Measurements from ENCODE around the gene ZNF654.

DNA sequence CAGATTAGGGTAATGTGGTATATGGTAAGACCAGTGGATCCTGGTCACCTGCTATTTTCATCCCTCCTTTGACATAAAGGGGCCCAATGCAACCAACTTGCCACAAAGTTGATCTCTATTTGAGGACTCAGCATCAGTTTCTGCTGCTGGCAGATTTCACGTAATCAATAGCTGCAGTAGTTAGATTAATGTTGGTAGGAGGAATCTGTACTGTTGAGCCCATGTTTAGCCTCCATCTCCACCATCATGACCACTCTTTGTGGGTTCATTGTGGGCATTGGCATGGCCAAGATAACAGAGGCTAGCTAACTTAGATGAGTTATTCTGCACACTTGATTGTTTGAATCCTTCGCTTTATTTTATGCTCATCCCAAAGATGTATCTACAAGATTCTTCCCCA is 30.2 kb upstream of the ZNF654 start:
- TF ChIP-seq, protein P1, sequence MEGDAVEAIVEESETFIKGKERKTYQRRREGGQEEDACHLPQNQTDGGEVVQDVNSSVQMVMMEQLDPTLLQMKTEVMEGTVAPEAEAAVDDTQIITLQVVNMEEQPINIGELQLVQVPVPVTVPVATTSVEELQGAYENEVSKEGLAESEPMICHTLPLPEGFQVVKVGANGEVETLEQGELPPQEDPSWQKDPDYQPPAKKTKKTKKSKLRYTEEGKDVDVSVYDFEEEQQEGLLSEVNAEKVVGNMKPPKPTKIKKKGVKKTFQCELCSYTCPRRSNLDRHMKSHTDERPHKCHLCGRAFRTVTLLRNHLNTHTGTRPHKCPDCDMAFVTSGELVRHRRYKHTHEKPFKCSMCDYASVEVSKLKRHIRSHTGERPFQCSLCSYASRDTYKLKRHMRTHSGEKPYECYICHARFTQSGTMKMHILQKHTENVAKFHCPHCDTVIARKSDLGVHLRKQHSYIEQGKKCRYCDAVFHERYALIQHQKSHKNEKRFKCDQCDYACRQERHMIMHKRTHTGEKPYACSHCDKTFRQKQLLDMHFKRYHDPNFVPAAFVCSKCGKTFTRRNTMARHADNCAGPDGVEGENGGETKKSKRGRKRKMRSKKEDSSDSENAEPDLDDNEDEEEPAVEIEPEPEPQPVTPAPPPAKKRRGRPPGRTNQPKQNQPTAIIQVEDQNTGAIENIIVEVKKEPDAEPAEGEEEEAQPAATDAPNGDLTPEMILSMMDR (IDR thresholded peaks at IDR 0.05; ENCODE audit: low read depth, low read length), result no peak
- TF ChIP-seq POLR2A (IDR thresholded peaks at IDR 0.05; ENCODE audit: extremely low read depth, insufficient read length) (no peak), MYC (IDR thresholded peaks at IDR 0.05; ENCODE audit: low read depth, low read length) (no peak)
